ENCODE results near the gene ZNF66.

GRCh38 chr19:20776083-20777076 lies at the start of gene ZNF66:
- peak; percentile 76 for TF ChIP-seq YY1 (IDR thresholded peaks at IDR 0.05; ENCODE audit: low read depth)
- no peak for TF ChIP-seq EGR1 (IDR thresholded peaks at IDR 0.05)
- peak; percentile 60 for TF ChIP-seq TAF1 (IDR thresholded peaks at IDR 0.05; ENCODE audit: low read depth)

Measured in Ishikawa (cell line).